ENCODE data around the gene PCNX3.

The PCNX3 gene

GRCh38 chr11:65639623-65640482 is 24.3 kb downstream of the PCNX3 start:
- ATAC-seq (ENCODE audit: insufficient read depth, low read depth) (no peak), DNase-seq (peak; percentile 36)
- TF ChIP-seq EZH2 (IDR thresholded peaks at IDR 0.05; ENCODE audit: borderline replicate concordance, low read depth, low read length, severe bottlenecking), result no peak
- TF ChIP-seq CTCF (IDR thresholded peaks at IDR 0.05; ENCODE audit: borderline replicate concordance, extremely low read depth, low read length, poor library complexity, severe bottlenecking), result no peak
- H3K9me3 ChIP-seq (ENCODE audit: insufficient read depth, low read length, severe bottlenecking), result no peaks in the 10 kb centered on the region
- H3K27ac ChIP-seq (ENCODE audit: low read length), result peak overlapping the region; percentile 48
- 0 out of 2 replicates have a peak, but pooled peaks cover 3% of the 10 kb centered on the region for H4K20me1 ChIP-seq (ENCODE audit: insufficient read depth, low read length)
- peaks cover 41% of the 10 kb centered on the region for H3K36me3 ChIP-seq (ENCODE audit: insufficient read depth, low read length)
- H3K9ac ChIP-seq (ENCODE audit: low read depth, low read length), result peak overlapping the region; percentile 80; the same call in 1 of the 2 replicates
- H3K4me1 ChIP-seq (ENCODE audit: insufficient read depth, low read length), result peaks cover 43% of the 10 kb centered on the region
- no peak overlapping the region for H2AFZ ChIP-seq (ENCODE audit: low read depth, low read length)
- 0 out of 4 replicates have a peak overlapping the region, but pooled peaks of 1 of the 2 experiments have one; percentile 4 for H3K4me3 ChIP-seq (ENCODE audit: low read depth in 1 of 2, low read length in 2 of 2)
- H3K4me2 ChIP-seq (ENCODE audit: insufficient read depth, low read length), result peak overlapping the region; percentile 19; the same call in 1 of the 2 replicates
- H3K79me2 ChIP-seq (ENCODE audit: insufficient read depth, low read length), result peaks cover 8% of the 10 kb centered on the region
- H3K27me3 ChIP-seq (ENCODE audit: insufficient read depth, low read length, poor library complexity), result no peaks in the 10 kb centered on the region

GRCh38 chr11:65640483-65641296 is 25.1 kb downstream of the PCNX3 start:
- TF ChIP-seq EZH2 (IDR thresholded peaks at IDR 0.05; ENCODE audit: borderline replicate concordance, low read depth, low read length, severe bottlenecking), result no peak
- no peak for TF ChIP-seq CTCF (IDR thresholded peaks at IDR 0.05; ENCODE audit: borderline replicate concordance, extremely low read depth, low read length, poor library complexity, severe bottlenecking)
- ATAC-seq (ENCODE audit: insufficient read depth, low read depth), result no peak
- no peak overlapping the region for H2AFZ ChIP-seq (ENCODE audit: low read depth, low read length)
- peaks cover 36% of the 10 kb centered on the region for H3K36me3 ChIP-seq (ENCODE audit: insufficient read depth, low read length)
- H4K20me1 ChIP-seq (ENCODE audit: insufficient read depth, low read length), result 0 out of 2 replicates have a peak, but pooled peaks cover 3% of the 10 kb centered on the region
- peaks cover 8% of the 10 kb centered on the region for H3K79me2 ChIP-seq (ENCODE audit: insufficient read depth, low read length)
- H3K4me3 ChIP-seq (ENCODE audit: low read depth in 1 of 2, low read length in 2 of 2), result no peak overlapping the region
- H3K4me2 ChIP-seq (ENCODE audit: insufficient read depth, low read length), result no peak overlapping the region
- no peak overlapping the region for H3K9ac ChIP-seq (ENCODE audit: low read depth, low read length)
- no peaks in the 10 kb centered on the region for H3K9me3 ChIP-seq (ENCODE audit: insufficient read depth, low read length, severe bottlenecking)
- no peaks in the 10 kb centered on the region for H3K27me3 ChIP-seq (ENCODE audit: insufficient read depth, low read length, poor library complexity)
- peak overlapping the region; percentile 48 for H3K27ac ChIP-seq (ENCODE audit: low read length)
- H3K4me1 ChIP-seq (ENCODE audit: insufficient read depth, low read length), result peaks cover 43% of the 10 kb centered on the region
- no peak for DNase-seq

GRCh38 chr11:65641297-65642013 is 25.9 kb downstream of the PCNX3 start:
- no peak overlapping the region for H3K27ac ChIP-seq (ENCODE audit: low read length)
- no peak overlapping the region for H3K4me3 ChIP-seq (ENCODE audit: low read depth in 1 of 2, low read length in 2 of 2)
- H3K36me3 ChIP-seq (ENCODE audit: insufficient read depth, low read length), result peaks cover 34% of the 10 kb centered on the region
- H4K20me1 ChIP-seq (ENCODE audit: insufficient read depth, low read length), result 0 out of 2 replicates have a peak, but pooled peaks cover 3% of the 10 kb centered on the region
- peaks cover 38% of the 10 kb centered on the region for H3K4me1 ChIP-seq (ENCODE audit: insufficient read depth, low read length)
- H3K27me3 ChIP-seq (ENCODE audit: insufficient read depth, low read length, poor library complexity), result no peaks in the 10 kb centered on the region
- H3K79me2 ChIP-seq (ENCODE audit: insufficient read depth, low read length), result peaks cover 8% of the 10 kb centered on the region
- H3K4me2 ChIP-seq (ENCODE audit: insufficient read depth, low read length), result no peak overlapping the region
- H3K9ac ChIP-seq (ENCODE audit: low read depth, low read length), result no peak overlapping the region
- TF ChIP-seq EZH2 (IDR thresholded peaks at IDR 0.05; ENCODE audit: borderline replicate concordance, low read depth, low read length, severe bottlenecking) (no peak), CTCF (IDR thresholded peaks at IDR 0.05; ENCODE audit: borderline replicate concordance, extremely low read depth, low read length, poor library complexity, severe bottlenecking) (no peak)
- ATAC-seq (ENCODE audit: insufficient read depth, low read depth) (no peak), DNase-seq (no peak)
- no peak overlapping the region for H2AFZ ChIP-seq (ENCODE audit: low read depth, low read length)
- H3K9me3 ChIP-seq (ENCODE audit: insufficient read depth, low read length, severe bottlenecking), result no peaks in the 10 kb centered on the region
